ENCODE data around the gene RACK1. TPM values are rescaled to one million over a fixed set of nuclear protein-coding genes. Genes with fewer than 3 reads are reported as not detected.

The RACK1 gene
- total and polyA plus RNA-seq, 2 of the 8 experiments (the other 6 are each of a cell fraction or from before 2014, with no cell fraction given): 2,589 to 7,971 TPM

DNA sequence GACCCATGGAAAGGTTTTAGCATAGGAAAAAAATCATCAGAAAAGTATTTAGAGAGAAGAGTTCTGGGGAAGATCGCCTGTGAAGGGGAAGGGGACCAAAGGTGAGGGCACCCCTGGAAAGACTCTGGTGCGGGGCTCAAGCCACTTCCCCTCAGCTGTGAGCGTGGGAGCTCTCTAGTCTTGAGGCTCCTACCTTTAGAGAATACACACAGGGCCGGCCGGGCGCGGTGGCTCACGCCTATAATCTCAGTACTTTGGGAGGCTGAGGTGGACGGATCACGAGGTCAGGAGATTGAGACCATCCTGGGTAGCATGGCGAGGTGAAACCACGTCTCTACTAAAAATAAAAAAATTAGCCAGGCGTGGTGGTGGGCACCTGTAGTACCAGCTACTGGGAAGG lies 13.7 kb downstream of the RACK1 start:
- ChIA-PET POLR2A (ENCODE audit: partially characterized antibody) (interaction anchor here (1.0 to 32.8 kb wide), 3 partner anchors 20 to 46 kb away, joined by 3 to 1334 read pairs (median 4); partner anchors contain the start of genes RACK1 and TRIM52), CTCF (ENCODE audit: partially characterized antibody) (interaction anchor here (1.6 kb wide), 1 partner anchor 9 kb away, joined by 3 read pairs; no protein-coding TSS in a partner anchor)
- H3K4ac ChIP-seq (replicated peaks; ENCODE audit: insufficient read length, low read depth, low read length): no peak overlapping the region
- H3K4me3 ChIP-seq (ENCODE audit: extremely low read depth in 1 of 4, insufficient read depth in 2 of 4, low read depth in 3 of 4, low read length in 4 of 4): no peak overlapping the region
- no peak overlapping the region for H3K56ac ChIP-seq (replicated peaks; ENCODE audit: insufficient read length, low read depth, low read length)
- H3K4me1 ChIP-seq (replicated peaks in 1 of 4; ENCODE audit: control insufficient read depth in 3 of 4, insufficient read depth in 4 of 4, low read length in 3 of 4): no peaks in the 10 kb centered on the region
- H2BK20ac ChIP-seq (ENCODE audit: low read length): no peak overlapping the region
- H3K79me2 ChIP-seq (ENCODE audit: control insufficient read depth in 1 of 2, insufficient read depth in 2 of 2, low read length in 2 of 2): peaks cover 0 to 10% of the 10 kb centered on the region in 2 experiments; a peak in 2 of 4 replicates
- no peak overlapping the region for H3K18ac ChIP-seq (ENCODE audit: extremely low read depth, low read length)
- no peak overlapping the region for H2BK12ac ChIP-seq (ENCODE audit: low read depth, low read length)
- TF ChIP-seq, protein P1, sequence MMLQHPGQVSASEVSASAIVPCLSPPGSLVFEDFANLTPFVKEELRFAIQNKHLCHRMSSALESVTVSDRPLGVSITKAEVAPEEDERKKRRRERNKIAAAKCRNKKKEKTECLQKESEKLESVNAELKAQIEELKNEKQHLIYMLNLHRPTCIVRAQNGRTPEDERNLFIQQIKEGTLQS (IDR thresholded peaks at IDR 0.05; ENCODE audit: insufficient read depth, low read depth, low read length): no peak
- no peak for TF ChIP-seq SAP30 (IDR thresholded peaks at IDR 0.05; ENCODE audit: insufficient read depth, insufficient replicate concordance, low read length)
- TF ChIP-seq RNF2 (IDR thresholded peaks at IDR 0.05; ENCODE audit: borderline replicate concordance, low read depth, low read length, missing control alignments, poor library complexity, severe bottlenecking): no peak
- TF ChIP-seq GTF2F1 (IDR thresholded peaks at IDR 0.05; ENCODE audit: borderline replicate concordance, low read depth, low read length): no peak
- no peak for TF ChIP-seq NRF1 (IDR thresholded peaks at IDR 0.05; ENCODE audit: low read depth, low read length)
- no peak for TF ChIP-seq MAFK (IDR thresholded peaks at IDR 0.05; ENCODE audit: low read depth, low read length)
- no peak for TF ChIP-seq SIRT6 (IDR thresholded peaks at IDR 0.05; ENCODE audit: low read length)
- TF ChIP-seq CBX8 (IDR thresholded peaks at IDR 0.05; ENCODE audit: borderline replicate concordance, low read depth, low read length): no peak
- H4K91ac ChIP-seq (replicated peaks; ENCODE audit: insufficient read length, low read length): no peak overlapping the region
- no peak overlapping the region for H2BK120ac ChIP-seq (replicated peaks; ENCODE audit: low read depth, low read length)
- no peak overlapping the region for H3K14ac ChIP-seq (ENCODE audit: insufficient read length)
- H3K23ac ChIP-seq (ENCODE audit: insufficient read length): no peak overlapping the region
- H3K79me1 ChIP-seq (ENCODE audit: low read depth, low read length): no peaks in the 10 kb centered on the region; the same call in 1 of the 2 replicates
- no peaks in the 10 kb centered on the region for H3K27me3 ChIP-seq (replicated peaks in 1 of 4; ENCODE audit: control insufficient read depth in 3 of 4, extremely low read depth in 1 of 4, insufficient read depth in 3 of 4, low read length in 3 of 4)
- H3K27ac ChIP-seq (ENCODE audit: low read depth, low read length): no peak overlapping the region
- H2BK15ac ChIP-seq (ENCODE audit: low read length): no peak overlapping the region
- H3K4me2 ChIP-seq (ENCODE audit: insufficient read depth in 1 of 2, low read depth in 2 of 2, low read length in 2 of 2): no peak overlapping the region
- no peak overlapping the region for H3K9ac ChIP-seq (replicated peaks in 1 of 4; ENCODE audit: extremely low read depth in 1 of 4, low read depth in 3 of 4, low read length in 3 of 4)
- no peaks in the 10 kb centered on the region for H3K23me2 ChIP-seq (ENCODE audit: low read depth, low read length)
- no peak for FAIRE-seq
- no peaks in the 10 kb centered on the region for H3K9me3 ChIP-seq (ENCODE audit: insufficient read depth in 2 of 2, low read depth in 1 of 2, low read length in 1 of 2)
- no peak overlapping the region for H4K8ac ChIP-seq (ENCODE audit: extremely low read depth, insufficient read depth, low read length)
- no peak overlapping the region for H2BK5ac ChIP-seq (ENCODE audit: low read depth, low read length)
- H2AFZ ChIP-seq (ENCODE audit: low read length): no peak overlapping the region
- DNase-seq (ENCODE audit: low read depth in 1 of 2, low spot score in 2 of 2): no peak
- peaks cover 0 to 50% (median 9%) of the 10 kb centered on the region in 4 experiments; a peak in 5 of 8 replicates for H3K36me3 ChIP-seq (ENCODE audit: control insufficient read depth in 2 of 4, insufficient read depth in 4 of 4, low read length in 3 of 4)
- peaks cover 2 to 12% of the 10 kb centered on the region in 2 experiments for H4K20me1 ChIP-seq (replicated peaks in 1 of 2; ENCODE audit: control insufficient read depth in 1 of 2, insufficient read depth in 2 of 2, low read length in 2 of 2)
- H4K5ac ChIP-seq (ENCODE audit: insufficient read length, low read depth, low read length): no peak overlapping the region
- no peak overlapping the region for H2AK5ac ChIP-seq (ENCODE audit: low read depth, low read length)
- WGBS, 2 experiments (ENCODE audit: extremely low coverage in 1 of 2, insufficient coverage in 1 of 2, insufficient read length in 1 of 2, insufficient replicate concordance in 2 of 2, low coverage in 1 of 2, low lambda C conversion rate in 2 of 2, missing lambda C conversion rate in 1 of 2): 95% methylated on average over 13 of the region's 13 CpGs; no CpG with 5 or more reads in 1 of the 2 experiments
